Measurements from ENCODE around the gene LIPF. TPM values are rescaled to one million over a fixed set of nuclear protein-coding genes. Genes with fewer than 3 reads are reported as not detected.
"Not testable (repeated sequence)": the region's sequence is repeated elsewhere in the genome, so short reads cannot be mapped to it uniquely, and the experiment has no call there.

LIPF gene
- total RNA-seq, 1 donor from 2014 or later = not detected

DNA sequence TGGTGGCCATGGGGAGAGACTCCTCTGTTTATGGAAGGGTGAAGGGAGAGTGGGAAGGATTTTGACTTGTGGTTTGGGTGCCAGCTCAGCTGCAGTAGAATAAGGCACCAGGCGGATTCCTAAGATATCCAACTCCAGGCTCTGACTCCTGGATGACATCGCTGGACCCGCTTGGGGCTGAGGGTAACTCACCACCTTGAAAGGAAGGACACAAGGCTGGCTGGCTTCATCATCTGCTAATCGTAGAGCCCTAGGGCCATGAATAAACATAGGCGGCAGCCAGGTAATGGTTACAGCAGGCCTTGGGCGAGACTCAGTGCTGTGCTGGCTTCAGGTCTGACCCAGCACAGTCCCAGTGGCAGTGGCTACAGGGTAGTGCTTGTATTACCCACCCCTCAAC is 25.1 kb downstream of the LIPF start:
- H3K4me1 Mint-ChIP-seq (ENCODE audit: low read depth) = peaks cover 15% of the 10 kb centered on the region
- no peak for DNase-seq (ENCODE audit: low spot score)
- no peak overlapping the region for H3K4me3 Mint-ChIP-seq (ENCODE audit: unreplicated experiment)
- H3K9me3 Mint-ChIP-seq (ENCODE audit: low read depth) = peaks cover 9% of the 10 kb centered on the region
- H3K36me3 Mint-ChIP-seq (ENCODE audit: low read depth) = peaks cover 3% of the 10 kb centered on the region
- TF ChIP-seq, protein P1, sequence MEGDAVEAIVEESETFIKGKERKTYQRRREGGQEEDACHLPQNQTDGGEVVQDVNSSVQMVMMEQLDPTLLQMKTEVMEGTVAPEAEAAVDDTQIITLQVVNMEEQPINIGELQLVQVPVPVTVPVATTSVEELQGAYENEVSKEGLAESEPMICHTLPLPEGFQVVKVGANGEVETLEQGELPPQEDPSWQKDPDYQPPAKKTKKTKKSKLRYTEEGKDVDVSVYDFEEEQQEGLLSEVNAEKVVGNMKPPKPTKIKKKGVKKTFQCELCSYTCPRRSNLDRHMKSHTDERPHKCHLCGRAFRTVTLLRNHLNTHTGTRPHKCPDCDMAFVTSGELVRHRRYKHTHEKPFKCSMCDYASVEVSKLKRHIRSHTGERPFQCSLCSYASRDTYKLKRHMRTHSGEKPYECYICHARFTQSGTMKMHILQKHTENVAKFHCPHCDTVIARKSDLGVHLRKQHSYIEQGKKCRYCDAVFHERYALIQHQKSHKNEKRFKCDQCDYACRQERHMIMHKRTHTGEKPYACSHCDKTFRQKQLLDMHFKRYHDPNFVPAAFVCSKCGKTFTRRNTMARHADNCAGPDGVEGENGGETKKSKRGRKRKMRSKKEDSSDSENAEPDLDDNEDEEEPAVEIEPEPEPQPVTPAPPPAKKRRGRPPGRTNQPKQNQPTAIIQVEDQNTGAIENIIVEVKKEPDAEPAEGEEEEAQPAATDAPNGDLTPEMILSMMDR (IDR thresholded peaks at IDR 0.05) = no peak
- H3K27ac Mint-ChIP-seq (ENCODE audit: unreplicated experiment) = no peak overlapping the region
- no peaks in the 10 kb centered on the region for H3K27me3 Mint-ChIP-seq (ENCODE audit: low read depth)

DNA sequence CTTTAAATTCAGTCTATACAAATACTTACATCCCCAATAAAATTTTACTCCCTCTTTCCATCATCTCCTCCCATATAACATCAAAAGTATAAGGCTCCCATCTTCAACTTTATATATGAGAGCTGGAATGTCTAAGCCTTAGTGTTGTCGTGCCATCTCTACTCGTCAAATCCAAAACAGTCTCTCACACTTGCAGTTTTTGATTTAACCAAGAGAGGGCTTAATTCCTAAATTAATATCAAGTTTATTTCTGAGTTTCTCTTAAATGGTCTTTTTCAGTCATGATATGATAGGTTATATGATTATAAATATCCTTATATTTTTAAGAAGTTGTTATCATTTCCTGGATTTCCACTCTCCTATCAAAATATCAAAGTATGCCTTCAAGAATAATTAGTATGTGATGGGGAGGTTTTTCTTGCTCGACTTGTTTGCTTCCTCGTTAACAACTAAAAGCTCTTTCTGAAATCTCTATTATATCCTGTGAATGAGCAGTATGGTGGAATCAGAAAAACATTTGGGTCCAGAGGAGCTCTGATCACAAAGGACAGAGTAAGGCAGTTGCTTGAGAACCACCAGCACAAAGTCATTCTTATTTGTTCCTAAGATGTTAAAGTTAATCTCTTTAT is 29.3 kb downstream of the LIPF start:
- no peak for DNase-seq (ENCODE audit: low spot score)
- Mint-ChIP-seq H3K36me3 (ENCODE audit: low read depth) (peaks cover 3% of the 10 kb centered on the region), H3K4me3 (ENCODE audit: unreplicated experiment) (no peak overlapping the region), H3K4me1 (ENCODE audit: low read depth) (peaks cover 8% of the 10 kb centered on the region), H3K27me3 (ENCODE audit: low read depth) (peaks cover 4% of the 10 kb centered on the region), H3K9me3 (ENCODE audit: low read depth) (peaks cover 9% of the 10 kb centered on the region), H3K27ac (ENCODE audit: unreplicated experiment) (no peak overlapping the region)
- TF ChIP-seq, protein P1 (IDR thresholded peaks at IDR 0.05) = peak; percentile 74

DNA sequence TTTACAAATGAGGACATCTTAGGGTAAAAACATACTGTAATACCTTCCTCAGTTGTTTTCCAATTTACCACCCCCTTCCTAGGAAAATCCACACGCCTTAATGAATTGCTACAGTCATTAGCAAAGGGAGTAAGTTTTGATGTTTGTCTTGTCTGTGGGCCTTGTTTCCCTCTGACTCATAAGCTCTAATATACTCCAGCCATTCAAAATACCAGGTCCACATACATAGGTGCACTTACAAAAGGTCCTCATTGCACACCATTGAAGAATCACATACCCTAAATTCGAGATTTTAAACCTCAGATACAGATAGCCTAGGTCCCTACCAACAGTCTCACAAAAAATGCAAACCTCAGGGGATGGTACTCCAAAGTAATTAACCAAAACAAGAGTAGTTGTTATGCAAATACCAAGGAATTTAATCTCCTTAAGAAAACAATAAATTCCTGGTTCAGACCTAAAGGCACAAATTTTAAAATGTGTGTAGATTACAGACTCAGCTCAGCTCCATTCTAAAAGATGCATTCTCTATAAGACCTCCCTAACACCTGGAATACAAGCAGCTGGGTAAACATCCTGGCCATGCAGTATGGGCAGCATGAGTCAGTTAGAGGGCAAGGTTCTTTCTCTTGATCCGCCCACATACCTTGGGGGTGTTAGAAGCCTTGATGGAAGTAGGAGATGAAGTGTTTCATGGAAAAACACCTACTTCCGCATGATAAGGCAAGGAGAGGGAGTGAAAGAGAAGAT is 38.8 kb downstream of the LIPF start:
- TF ChIP-seq, protein P1 (IDR thresholded peaks at IDR 0.05) = no peak
- Mint-ChIP-seq H3K4me3 (ENCODE audit: unreplicated experiment) (no peak overlapping the region), H3K4me1 (ENCODE audit: low read depth) (peaks cover 9% of the 10 kb centered on the region), H3K27me3 (ENCODE audit: low read depth) (no peaks in the 10 kb centered on the region), H3K36me3 (ENCODE audit: low read depth) (no peaks in the 10 kb centered on the region), H3K27ac (ENCODE audit: unreplicated experiment) (no peak overlapping the region), H3K9me3 (ENCODE audit: low read depth) (no peaks in the 10 kb centered on the region)
- no peak for DNase-seq (ENCODE audit: low spot score)

DNA sequence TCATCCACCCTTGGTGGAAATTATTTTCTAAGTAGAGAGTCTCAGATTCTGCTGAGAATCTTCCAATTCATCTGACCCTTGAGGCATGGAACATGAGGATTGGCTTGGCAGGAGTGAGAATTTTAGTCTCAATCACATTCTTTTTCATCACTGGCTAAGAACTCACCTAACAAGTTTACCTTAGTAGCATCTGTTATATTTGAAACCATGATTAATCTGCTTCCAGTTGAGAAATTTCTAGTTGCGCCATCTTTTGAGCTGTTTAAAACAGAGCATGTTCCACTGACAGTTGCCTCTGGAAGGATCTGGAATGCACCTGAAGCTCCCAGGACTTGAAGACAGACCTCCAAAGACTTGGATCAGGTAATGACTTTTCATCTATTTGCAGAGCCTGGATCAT is 41.7 kb downstream of the LIPF start, which contains the start of gene LIPK:
TSS of gene LIPK (plus strand) at position 292 of the 400 bp plus-strand sequence. CDS start 18,295 bp downstream, outside the sequence.
- no peaks in the 10 kb centered on the region for H3K36me3 Mint-ChIP-seq (ENCODE audit: low read depth)
- no peak within 1 kb of the TSS for H3K27ac Mint-ChIP-seq (ENCODE audit: unreplicated experiment)
- peaks cover 3% of the 10 kb centered on the region for H3K27me3 Mint-ChIP-seq (ENCODE audit: low read depth)
- H3K9me3 Mint-ChIP-seq (ENCODE audit: low read depth) = no peaks in the 10 kb centered on the region
- H3K4me3 Mint-ChIP-seq (ENCODE audit: unreplicated experiment) = no peak within 1 kb of the TSS
- DNase-seq (ENCODE audit: low spot score) = no peak
- peaks cover 9% of the 10 kb centered on the region for H3K4me1 Mint-ChIP-seq (ENCODE audit: low read depth)
- TF ChIP-seq, protein P1 (IDR thresholded peaks at IDR 0.05) = no peak

DNA sequence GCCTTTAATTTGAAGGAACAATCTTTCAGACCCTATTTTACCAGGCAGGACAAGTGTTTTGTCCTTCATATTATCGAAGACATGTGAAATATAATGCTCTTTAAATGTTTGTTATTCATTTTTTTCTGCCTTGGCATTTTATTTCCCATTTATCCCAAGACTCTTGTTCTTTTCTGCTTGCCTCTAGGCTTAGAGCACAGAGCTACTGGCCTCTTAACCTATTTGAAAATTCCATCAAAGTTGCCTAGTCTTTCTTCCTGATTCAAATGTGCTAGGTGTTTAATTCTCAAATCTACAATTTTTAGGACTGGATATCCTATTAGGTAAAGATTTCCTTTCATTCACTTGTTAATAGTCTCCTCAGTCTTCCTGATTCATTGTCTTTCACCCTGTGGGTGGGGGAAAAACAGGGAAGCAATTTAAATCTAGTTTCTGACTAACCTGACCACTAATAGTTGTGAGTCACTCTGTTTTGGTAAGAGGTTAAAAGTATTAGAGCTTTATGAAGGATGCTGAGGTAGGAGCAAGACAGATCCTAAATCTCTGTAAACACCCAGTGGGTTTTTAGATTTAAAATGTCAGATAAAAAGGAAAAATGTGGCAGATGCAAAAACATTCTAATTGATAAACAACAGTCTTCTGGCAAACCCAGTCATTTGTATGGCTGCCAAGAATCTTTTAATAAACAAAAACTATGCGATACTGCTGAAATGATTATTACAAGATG is 43.4 kb downstream of the LIPF start:
- Mint-ChIP-seq H3K9me3 (ENCODE audit: low read depth) (no peaks in the 10 kb centered on the region), H3K27ac (ENCODE audit: unreplicated experiment) (no peak overlapping the region), H3K4me3 (ENCODE audit: unreplicated experiment) (no peak overlapping the region), H3K27me3 (ENCODE audit: low read depth) (peaks cover 6% of the 10 kb centered on the region), H3K4me1 (ENCODE audit: low read depth) (peaks cover 9% of the 10 kb centered on the region), H3K36me3 (ENCODE audit: low read depth) (no peaks in the 10 kb centered on the region)
- DNase-seq (ENCODE audit: low spot score) = no peak
- TF ChIP-seq, protein P1 (IDR thresholded peaks at IDR 0.05) = no peak

DNA sequence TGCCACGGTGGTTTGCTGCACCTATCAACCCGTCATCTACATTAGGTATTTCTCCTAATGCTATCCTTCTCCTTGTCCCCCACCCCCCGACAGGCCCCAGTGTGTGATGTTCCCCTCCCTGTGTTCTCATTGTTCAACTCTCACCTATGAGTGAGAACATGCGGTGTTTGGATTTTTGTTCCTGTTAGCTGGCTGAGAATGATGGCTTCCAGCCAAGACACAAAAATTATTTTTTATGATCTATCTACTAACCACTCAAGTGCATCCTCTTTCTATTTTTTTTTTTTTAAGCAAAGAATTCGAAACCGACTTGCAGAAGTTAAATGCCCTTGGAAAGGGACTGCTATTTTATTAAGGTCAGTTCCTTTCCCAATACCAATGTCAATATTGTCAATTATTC is 45.1 kb downstream of the LIPF start:
- H3K27me3 Mint-ChIP-seq (ENCODE audit: low read depth); DNase-seq (ENCODE audit: low spot score); H3K27ac Mint-ChIP-seq (ENCODE audit: unreplicated experiment); H3K4me3 Mint-ChIP-seq (ENCODE audit: unreplicated experiment); H3K9me3 Mint-ChIP-seq (ENCODE audit: low read depth); H3K36me3 Mint-ChIP-seq (ENCODE audit: low read depth); H3K4me1 Mint-ChIP-seq (ENCODE audit: low read depth): not testable (repeated sequence)

Data from chondrocyte (in vitro differentiated cells).